Endothelial cell of umbilical vein (primary cell): ENCODE results near the gene METTL15. TPM values are rescaled to one million over a fixed set of nuclear protein-coding genes. Genes with fewer than 3 reads are reported as not detected.

Experiments
- BruUV-seq: library from RNA; stranded (reverse); fragments of 400-500 nt; replicated peaks from 2 replicates; lab custom pipeline; 2021; lab: Mats Ljungman, UMichigan
- CTCF ChIA-PET: fragments of 300-600, 350-600 bp; sonication (Branson Sonifier 250); formaldehyde crosslinking; loops from one replicate; lab custom pipeline; 2021; ENCODE audit warnings: antibody characterized with exemption, inconsistent platforms; lab: Charles Lee
- POLR2A ChIA-PET: fragments of 300-600, 350-600 bp; sonication (Branson Sonifier 250); formaldehyde crosslinking; loops from one replicate; lab custom pipeline; 2021; ENCODE audit warnings: antibody characterized with exemption, inconsistent platforms; lab: Charles Lee
- DNase-seq: peaks from one replicate; pipeline ENCODE4 v3.0.0-alpha.2; 2011; ENCODE audit warnings: low read depth, low spot score
- FAIRE-seq: peaks from 2 replicates; lab custom pipeline; 2011; peaks lifted over from hg19 to GRCh38; lab: Jason Lieb, UNC
- H2AFZ ChIP-seq: 2 replicates; pipeline ENCODE4 v1.6.0; 2012; ENCODE audit warnings: low read depth, low read length, control low read depth, inconsistent platforms
- H3K27ac ChIP-seq: 2 replicates; pipeline ENCODE4 v1.5.1; 2011; ENCODE audit warnings: low read depth, mild to moderate bottlenecking, control low read depth, low read length, moderate library complexity; ENCODE audit not compliant: insufficient read depth
- H3K27me3 ChIP-seq, 2 experiments: 2 replicates each; pipeline versions ENCODE4 v1.6.0 to v1.6.1; 2011; ENCODE audit warnings: low read length in 2 of 2, mixed read lengths in 1 of 2; ENCODE audit not compliant: control insufficient read depth in 2 of 2, insufficient read depth in 2 of 2
- H3K36me3 ChIP-seq, 2 experiments: 2 replicates in 1 of 2; 3 replicates in 1 of 2; pipeline ENCODE4 v1.5.1; 2011; ENCODE audit warnings: low read length in 2 of 2, mild to moderate bottlenecking in 1 of 2, moderate library complexity in 1 of 2; ENCODE audit not compliant: control insufficient read depth in 2 of 2, insufficient read depth in 2 of 2; ENCODE audit errors: extremely low read depth in 1 of 2
- H3K4me1 ChIP-seq: 3 replicates; pipeline ENCODE4 v1.5.1; 2011; ENCODE audit warnings: mild to moderate bottlenecking, low read length; ENCODE audit not compliant: control insufficient read depth, insufficient read depth; ENCODE audit errors: extremely low read depth
- H3K4me2 ChIP-seq: 2 replicates; pipeline ENCODE4 v1.6.1; 2011; ENCODE audit warnings: low read length, control low read depth, mixed read lengths; ENCODE audit not compliant: insufficient read depth
- H3K4me3 ChIP-seq, 3 experiments: fragments of 200-600 bp in 1 of 3; sonication (generic), shearing (Covaris generic) in 1 of 3; replicated peaks in 1 of 3; 2 replicates each; pipeline ENCODE4 v1.5.1; 2011 to 2016; ENCODE audit warnings: control low read depth in 3 of 3, low read length in 3 of 3, mild to moderate bottlenecking in 2 of 3, inconsistent platforms in 1 of 3, low read depth in 1 of 3, moderate library complexity in 1 of 3; ENCODE audit not compliant: insufficient read depth in 1 of 3
- H3K79me2 ChIP-seq: 2 replicates; pipeline ENCODE4 v1.6.0; 2012; ENCODE audit warnings: low read length, inconsistent platforms; ENCODE audit not compliant: control insufficient read depth, insufficient read depth
- H3K9ac ChIP-seq: replicated peaks from 2 replicates; pipeline ENCODE3; 2011; ENCODE audit warnings: low read length, control low read depth; ENCODE audit not compliant: insufficient read depth; ENCODE audit errors: extremely low read depth
- H3K9me1 ChIP-seq: replicated peaks from 3 replicates; pipeline ENCODE4 v1.6.0; 2011; ENCODE audit warnings: mild to moderate bottlenecking, low read length; ENCODE audit not compliant: control insufficient read depth, insufficient read depth; ENCODE audit errors: extremely low read depth
- H3K9me3 ChIP-seq: replicated peaks from 2 replicates; pipeline ENCODE4 v1.5.1; 2012; ENCODE audit warnings: low read length, inconsistent platforms; ENCODE audit not compliant: control insufficient read depth, insufficient read depth
- H4K20me1 ChIP-seq: replicated peaks from 2 replicates; pipeline ENCODE3; 2011; ENCODE audit warnings: mild to moderate bottlenecking, low read length; ENCODE audit not compliant: control insufficient read depth, insufficient read depth; ENCODE audit errors: extremely low read depth
- EZH2 ChIP-seq: IDR thresholded peaks from 2 replicates; pipeline ENCODE4 v1.6.1; 2012; ENCODE audit warnings: borderline replicate concordance, low read depth, mild to moderate bottlenecking, moderate library complexity, low read length, inconsistent platforms; ENCODE audit not compliant: severe bottlenecking
- FOS ChIP-seq: IDR thresholded peaks from 2 replicates; pipeline ENCODE4 v1.6.1; 2011; ENCODE audit warnings: mild to moderate bottlenecking, low read length, moderate library complexity, borderline replicate concordance; ENCODE audit not compliant: insufficient read depth
- GATA2 ChIP-seq: IDR thresholded peaks from 2 replicates; pipeline ENCODE4 v1.7.0; 2011; ENCODE audit warnings: low read depth, mild to moderate bottlenecking, moderate library complexity, mixed read lengths, low read length; ENCODE audit not compliant: insufficient read length, insufficient read depth
- JUN ChIP-seq: IDR thresholded peaks from 2 replicates; pipeline ENCODE4 v1.6.1; 2011; ENCODE audit warnings: borderline replicate concordance, low read depth; ENCODE audit not compliant: insufficient read length, insufficient read depth
- MYC ChIP-seq: IDR thresholded peaks from one replicate; pipeline ENCODE4 v1.6.1; 2011; ENCODE audit warnings: mild to moderate bottlenecking, low read depth, low read length
- POLR2A ChIP-seq: IDR thresholded peaks from 2 replicates; pipeline ENCODE4 v1.6.1; 2012; ENCODE audit warnings: low read depth, mild to moderate bottlenecking, control low read depth, low read length
- POLR2AphosphoS5 ChIP-seq: IDR thresholded peaks from 2 replicates; pipeline ENCODE4 v1.6.1; 2012; ENCODE audit warnings: low read depth, mild to moderate bottlenecking, control low read depth, low read length, moderate library complexity; ENCODE audit not compliant: insufficient read depth
- dilution Hi-C: fragments of 300-500 bp; cut with MboI; formaldehyde crosslinking; loops from one replicate; pipeline ENCODE4 v1.15.0; 2019; ENCODE audit warnings: low sequenced_read_pairs; ENCODE audit not compliant: extremely low pct_ligation_motif_present
- intact Hi-C: fragments of 100-400 bp; cut with micrococcal nuclease; formaldehyde crosslinking; loops from one replicate; pipeline ENCODE4 v1.10.0; 2022
- polyA plus RNA-seq, 4 experiments: library from polyadenylated mRNA; depleted of rRNA in 3 of 4; stranded (reverse) in 3 of 4; unstranded in 1 of 4; fragments of >200 nt; gene quantifications; 2 replicates each; pipeline versions ENCODE4 v1.2.1 to v1.2.3, GENCODE V29; 2011 to 2012; ENCODE audit warnings: missing spikeins in 1 of 4
- total RNA-seq: library from RNA; stranded (reverse); gene quantifications from 2 replicates; pipeline ENCODE4 v1.2.3, GENCODE V29; 2021
- TF ChIP-seq, protein P1 (sequence below), 2 donors: IDR thresholded peaks; 1 replicate in 1 of 2; 2 replicates in 1 of 2; pipeline ENCODE4 v1.5.1; 2011; ENCODE audit warnings: low read length in 2 of 2, mild to moderate bottlenecking in 2 of 2, moderate library complexity in 2 of 2, control low read depth in 1 of 2, inconsistent platforms in 1 of 2, low read depth in 1 of 2; ENCODE audit not compliant: insufficient read depth in 1 of 2; ENCODE audit errors: extremely low read depth in 1 of 2
- TF ChIP-seq, protein P2 (sequence below): IDR thresholded peaks from 2 replicates; pipeline ENCODE4 v1.6.1; 2011; ENCODE audit not compliant: insufficient read depth, insufficient read length

METTL15 gene
- total and polyA plus RNA-seq, 2 donors (not counting 3 experiments of a cell fraction or from before 2014, with no cell fraction given) = 3.2 to 12.1 TPM

DNA sequence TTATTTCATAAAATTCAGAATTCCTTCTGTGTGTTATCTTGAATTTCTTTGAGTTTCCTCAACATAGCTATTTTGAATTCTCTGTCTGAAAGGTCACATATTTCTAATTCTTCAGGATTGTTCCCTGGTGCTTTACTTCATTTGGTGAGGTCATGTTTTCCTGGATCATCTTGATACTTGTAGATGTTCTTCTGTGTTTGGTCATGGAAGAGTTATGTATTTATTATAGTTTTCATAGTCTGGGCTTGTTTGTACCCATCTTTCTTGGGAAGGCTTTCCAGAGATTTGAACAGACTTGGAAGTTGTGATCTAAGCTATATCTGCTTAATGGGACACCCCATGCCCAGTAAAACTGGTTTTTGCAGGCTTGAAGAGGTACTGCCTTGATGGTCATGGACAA lies 149.6 kb downstream of the METTL15 start:
- H3K36me3 ChIP-seq = no peaks in the 10 kb centered on the region
- DNase-seq (no peak), FAIRE-seq (no peak)
- no peak overlapping the region for H3K9ac ChIP-seq
- no peak overlapping the region for H3K27ac ChIP-seq
- H3K27me3 ChIP-seq = no peaks in the 10 kb centered on the region
- no peaks in the 10 kb centered on the region for H3K9me1 ChIP-seq
- H3K9me3 ChIP-seq = no peaks in the 10 kb centered on the region
- TF ChIP-seq POLR2A (no peak), POLR2AphosphoS5 (no peak), MYC (no peak), EZH2 (no peak), GATA2 (no peak), JUN (no peak), FOS (no peak)
- TF ChIP-seq, protein P1, sequence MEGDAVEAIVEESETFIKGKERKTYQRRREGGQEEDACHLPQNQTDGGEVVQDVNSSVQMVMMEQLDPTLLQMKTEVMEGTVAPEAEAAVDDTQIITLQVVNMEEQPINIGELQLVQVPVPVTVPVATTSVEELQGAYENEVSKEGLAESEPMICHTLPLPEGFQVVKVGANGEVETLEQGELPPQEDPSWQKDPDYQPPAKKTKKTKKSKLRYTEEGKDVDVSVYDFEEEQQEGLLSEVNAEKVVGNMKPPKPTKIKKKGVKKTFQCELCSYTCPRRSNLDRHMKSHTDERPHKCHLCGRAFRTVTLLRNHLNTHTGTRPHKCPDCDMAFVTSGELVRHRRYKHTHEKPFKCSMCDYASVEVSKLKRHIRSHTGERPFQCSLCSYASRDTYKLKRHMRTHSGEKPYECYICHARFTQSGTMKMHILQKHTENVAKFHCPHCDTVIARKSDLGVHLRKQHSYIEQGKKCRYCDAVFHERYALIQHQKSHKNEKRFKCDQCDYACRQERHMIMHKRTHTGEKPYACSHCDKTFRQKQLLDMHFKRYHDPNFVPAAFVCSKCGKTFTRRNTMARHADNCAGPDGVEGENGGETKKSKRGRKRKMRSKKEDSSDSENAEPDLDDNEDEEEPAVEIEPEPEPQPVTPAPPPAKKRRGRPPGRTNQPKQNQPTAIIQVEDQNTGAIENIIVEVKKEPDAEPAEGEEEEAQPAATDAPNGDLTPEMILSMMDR (IDR thresholded peaks at IDR 0.05; ENCODE audit: extremely low read depth in 1 of 2, insufficient read depth in 1 of 2, low read depth in 1 of 2, low read length in 2 of 2) = no peak
- TF ChIP-seq, protein P2, sequence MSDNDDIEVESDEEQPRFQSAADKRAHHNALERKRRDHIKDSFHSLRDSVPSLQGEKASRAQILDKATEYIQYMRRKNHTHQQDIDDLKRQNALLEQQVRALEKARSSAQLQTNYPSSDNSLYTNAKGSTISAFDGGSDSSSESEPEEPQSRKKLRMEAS = no peak
- no TSS peak for BruUV-seq
- dilution Hi-C loops (no loop called here), intact Hi-C loops (no loop called here)
- H3K4me3 ChIP-seq = no peak overlapping the region
- H4K20me1 ChIP-seq = peaks cover 3% of the 10 kb centered on the region
- POLR2A ChIA-PET = no interaction called here
- H3K79me2 ChIP-seq = no peaks in the 10 kb centered on the region
- H3K4me1 ChIP-seq = no peaks in the 10 kb centered on the region
- no peak overlapping the region for H3K4me2 ChIP-seq
- CTCF ChIA-PET = interaction anchor here (1.1 to 1.2 kb wide), 2 partner anchors 10 to 559 kb away, joined by 3 read pairs; no protein-coding TSS in a partner anchor
- no peak overlapping the region for H2AFZ ChIP-seq
